HG02981 (cell line): ENCODE data around the gene JAKMIP2.

Source experiments
- ATAC-seq: cut with Tn5 transposase; IDR thresholded peaks from one replicate; pipeline ENCODE4 v1.9.1; 2021; ENCODE audit warnings: mild to moderate bottlenecking, moderate library complexity; ENCODE audit not compliant: unreplicated experiment

JAKMIP2 gene

DNA sequence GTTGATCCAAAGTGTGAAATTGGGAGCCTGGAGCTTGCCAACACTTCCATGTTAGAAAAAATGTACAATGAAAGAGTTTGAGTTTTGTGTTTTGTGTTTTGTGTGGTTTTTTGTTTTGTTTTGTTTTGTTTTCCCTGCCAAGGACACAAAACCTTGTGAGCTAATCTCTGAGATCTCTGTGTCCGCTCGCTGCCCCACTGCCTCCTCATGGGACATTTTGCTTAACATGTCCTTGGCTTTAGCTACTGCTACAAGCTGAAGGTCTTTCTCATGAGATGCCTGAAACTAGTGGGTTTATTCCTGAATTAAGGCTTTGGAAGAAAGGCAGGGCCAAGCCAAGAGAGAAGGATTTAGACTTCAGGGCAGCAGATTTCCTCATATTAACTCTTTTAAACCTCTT, 7.3 kb upstream of the JAKMIP2 start:
- ATAC-seq: no peak

DNA sequence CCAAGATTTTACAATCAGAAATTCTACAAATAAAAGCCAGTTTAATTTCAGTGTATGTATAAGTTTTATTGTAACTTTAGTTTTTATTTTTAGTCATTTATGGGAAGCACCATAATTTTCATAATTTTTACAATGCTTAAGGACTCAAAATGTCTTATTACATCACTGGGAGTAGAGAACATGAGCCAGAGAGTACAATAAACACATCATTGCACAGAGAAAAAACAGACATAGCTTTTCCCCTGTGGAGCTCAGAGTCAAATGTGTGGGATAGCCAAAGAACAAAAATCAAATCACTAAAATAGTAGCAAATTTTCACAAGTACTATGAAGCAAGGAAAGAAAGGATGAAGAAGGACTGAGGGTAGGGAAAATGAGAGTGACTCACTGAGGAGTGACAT, 5.5 kb upstream of the JAKMIP2 start:
- ATAC-seq: no peak

DNA sequence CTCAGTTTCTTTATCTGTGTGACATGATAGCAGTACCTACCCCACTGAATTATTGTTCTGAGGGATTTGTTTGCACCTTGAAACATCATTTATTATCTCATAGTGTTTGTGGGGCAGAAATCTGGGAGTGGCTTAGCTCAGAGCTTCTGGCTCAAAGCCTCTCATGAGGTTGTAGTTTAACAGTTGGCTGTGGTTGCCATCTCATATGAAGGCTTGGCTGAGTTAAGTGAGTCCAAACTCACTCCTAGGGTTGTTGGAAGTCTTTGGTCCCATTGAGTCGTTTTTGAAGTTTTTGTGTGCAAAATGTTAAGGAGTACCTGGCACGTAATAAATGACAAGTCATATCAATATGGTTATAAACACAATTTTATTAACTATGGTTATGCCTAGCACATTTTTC, 3.6 kb upstream of the JAKMIP2 start:
- ATAC-seq: no peak

DNA sequence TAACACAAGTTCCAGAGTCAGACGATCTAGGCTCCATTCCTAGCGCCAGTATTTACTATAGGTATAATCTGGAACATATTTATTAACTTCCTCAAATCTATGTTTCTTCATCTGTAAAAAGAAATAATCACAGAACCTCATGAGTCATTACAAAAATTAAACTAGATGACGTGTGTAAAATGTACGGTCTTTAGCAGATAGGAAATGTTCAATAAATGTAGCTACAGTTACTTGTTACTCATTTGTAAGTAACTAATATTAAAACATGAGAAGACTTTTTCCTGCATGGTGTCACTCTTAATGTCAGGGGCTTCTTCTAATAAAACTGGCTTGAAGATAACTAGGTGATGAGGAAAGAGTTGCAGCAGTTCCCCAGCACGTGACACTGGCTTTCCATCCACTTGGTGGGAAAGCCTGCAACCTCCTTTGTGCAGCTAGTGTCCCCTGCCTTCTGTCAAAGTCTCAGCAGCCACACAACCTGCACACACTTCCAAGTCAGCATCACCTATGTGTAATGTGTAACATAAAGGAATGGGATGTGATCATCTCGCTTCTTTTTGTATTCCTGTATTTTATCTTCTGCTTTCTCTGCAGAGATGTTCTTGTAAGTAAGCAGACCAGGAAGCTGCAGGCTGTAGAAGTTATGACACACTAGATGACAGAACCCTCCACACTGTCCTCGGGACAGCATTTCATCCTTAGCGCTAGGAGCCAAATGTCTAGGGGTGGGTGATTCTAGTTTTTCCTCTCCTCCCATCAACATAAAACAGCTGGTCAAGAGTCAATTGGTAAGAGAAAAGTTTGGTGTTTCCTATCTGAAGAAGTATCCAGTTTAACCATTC, 1.8 kb upstream of the JAKMIP2 start:
- no peak for ATAC-seq

DNA sequence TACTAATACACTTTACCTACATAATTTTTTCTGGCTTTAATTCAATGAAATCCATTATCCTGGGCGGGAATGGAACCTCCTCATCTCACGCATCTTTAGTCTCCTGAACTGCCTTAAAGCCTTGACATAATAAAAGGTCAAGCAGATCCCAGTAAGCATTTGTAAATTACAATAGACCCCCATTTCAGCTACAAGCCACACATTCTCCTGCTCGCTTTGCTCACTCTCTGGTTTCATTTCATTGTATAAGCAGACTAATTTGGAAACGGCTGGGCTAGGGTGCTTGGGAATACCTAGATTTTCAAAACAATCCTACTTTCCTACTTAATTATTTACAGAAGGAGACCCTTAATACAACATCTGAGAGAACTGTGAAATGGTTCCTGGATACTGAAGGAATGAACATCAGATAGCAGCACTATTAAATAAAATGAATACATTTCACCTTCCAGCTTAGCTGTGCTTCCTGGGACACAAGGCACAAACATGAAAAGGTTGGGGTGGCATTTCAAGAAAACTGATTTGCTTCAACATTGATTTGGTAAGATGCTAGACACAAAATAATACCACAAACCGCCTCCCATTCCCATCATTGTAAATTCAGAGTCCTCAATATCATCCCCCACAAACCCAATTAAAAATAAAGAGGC, 1.5 kb downstream of the JAKMIP2 start:
- ATAC-seq: no peak

DNA sequence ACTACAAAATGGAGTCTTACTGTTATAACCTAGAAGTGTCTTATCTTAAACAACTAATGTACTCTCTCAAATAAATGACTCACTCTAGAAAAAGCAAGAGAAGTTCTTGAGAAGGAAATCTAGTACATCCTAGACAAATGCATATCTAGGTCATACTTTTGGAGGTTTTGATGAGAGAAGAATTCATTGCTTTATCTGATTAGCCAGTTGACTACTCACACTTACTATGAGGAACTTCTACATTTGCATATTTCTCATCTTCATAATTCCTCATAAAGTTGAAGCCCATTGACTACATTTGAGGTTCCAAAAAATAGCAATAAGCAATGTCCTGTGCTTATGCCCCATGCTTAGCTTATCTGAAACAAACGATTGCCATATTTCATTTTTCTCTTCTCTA, 2.8 kb downstream of the JAKMIP2 start:
- no peak for ATAC-seq

DNA sequence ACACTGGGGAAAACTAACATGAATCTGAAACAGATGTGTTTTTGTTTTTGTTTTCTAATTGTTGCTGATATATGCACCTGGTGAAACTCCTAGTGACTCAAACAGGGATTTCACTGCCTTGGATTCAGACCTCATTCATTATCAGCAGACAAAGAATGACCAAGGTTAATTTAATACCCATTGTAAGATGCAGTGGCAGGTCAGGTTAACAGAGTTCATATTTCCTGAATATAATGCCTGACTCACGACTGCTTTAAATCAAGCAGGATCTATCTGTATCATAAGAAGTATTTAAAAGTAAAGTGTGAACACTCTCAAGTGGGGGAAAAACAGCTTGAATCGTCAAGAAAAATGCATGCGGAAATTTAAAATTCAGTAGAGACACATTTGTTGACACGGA, 5.5 kb downstream of the JAKMIP2 start:
- no peak for ATAC-seq

DNA sequence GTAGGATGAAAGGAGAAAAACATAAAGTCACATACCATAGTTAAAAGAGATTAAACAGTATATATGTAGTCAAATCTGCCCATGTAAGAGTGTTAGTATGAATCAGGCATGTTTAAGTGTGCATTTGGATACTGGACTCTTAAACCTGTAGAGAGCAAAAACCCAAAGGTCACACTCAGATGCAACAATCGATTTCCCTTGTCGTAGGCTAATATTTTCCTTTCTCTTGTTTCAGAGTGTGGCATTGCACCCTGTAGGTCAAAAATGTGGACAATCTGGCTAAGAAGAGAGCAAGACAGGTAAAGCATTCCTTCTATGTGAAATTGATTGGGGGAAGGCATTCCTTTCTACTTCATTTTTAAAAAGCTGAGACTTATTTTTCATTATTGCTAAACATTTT, 8.9 kb downstream of the JAKMIP2 start:
- ATAC-seq: no peak

DNA sequence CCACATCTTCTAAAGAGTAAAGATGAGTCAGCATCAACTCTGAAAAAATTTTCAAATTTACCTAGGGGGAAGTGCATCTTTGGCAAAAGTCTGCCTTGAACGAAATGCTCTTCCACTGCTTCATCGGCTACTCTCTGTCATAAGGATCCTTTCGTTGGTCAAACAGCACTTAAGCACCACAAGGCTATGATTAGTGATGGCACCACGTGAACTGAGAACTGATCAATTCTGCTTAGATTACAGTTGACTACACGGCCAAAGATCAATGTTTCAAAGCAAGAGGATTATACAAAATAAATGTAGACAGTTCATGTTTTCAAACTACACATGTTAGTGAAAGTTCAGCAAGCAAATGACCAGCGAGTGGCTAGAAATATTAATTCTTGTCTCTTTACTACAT, 9.4 kb downstream of the JAKMIP2 start:
- ATAC-seq: no peak

DNA sequence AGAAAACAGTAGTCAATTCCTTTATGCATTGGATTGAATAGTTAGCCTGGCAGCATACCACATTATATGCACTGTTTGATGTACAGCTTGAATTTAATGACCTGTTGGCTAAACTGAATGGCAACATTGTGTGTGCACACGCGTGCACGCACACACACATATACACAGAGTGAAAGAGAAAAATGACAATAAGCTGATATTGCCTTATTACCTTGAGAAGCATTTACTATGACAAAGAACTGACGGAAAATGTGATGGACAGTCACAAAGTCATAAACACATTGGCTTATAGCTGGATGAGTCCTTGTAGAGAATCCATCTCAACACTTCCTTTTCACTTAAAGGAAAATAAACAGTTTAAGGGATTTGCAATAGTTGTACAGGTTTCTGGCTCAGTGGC, 15.5 kb downstream of the JAKMIP2 start:
- ATAC-seq: no peak

DNA sequence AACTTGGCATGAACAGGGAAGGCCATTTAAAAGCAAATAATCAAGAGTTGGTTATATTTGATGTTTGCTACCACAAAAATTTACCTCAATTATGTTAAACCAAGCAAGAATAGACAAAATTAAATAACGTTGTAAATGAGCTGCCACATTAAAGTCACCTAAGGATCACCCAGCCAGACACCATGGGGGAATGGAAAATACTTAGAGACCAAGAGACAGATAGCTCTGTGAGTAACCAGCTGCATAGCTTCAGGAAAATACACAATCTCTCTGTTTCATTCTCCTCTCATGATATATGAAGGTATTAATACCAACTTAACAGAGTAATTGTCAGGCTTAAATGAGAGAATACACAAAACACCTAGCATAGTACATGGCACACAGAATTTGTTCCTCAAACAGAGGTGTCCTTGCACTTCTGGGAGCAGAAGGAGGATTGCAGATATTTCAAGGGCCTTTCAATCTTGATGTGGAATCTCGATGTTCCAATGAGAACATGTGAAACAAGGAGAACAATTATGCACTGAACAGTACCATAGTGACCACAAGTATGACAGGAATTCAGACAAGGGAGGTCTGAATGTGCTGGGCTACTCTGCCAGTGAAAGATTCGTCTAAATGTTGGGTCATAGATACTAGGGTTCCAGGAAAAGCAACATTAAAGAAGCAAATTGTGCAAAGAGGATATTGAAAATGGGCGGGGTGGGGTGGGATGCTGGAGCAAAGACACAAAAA, 18.6 kb downstream of the JAKMIP2 start:
- no peak for ATAC-seq

DNA sequence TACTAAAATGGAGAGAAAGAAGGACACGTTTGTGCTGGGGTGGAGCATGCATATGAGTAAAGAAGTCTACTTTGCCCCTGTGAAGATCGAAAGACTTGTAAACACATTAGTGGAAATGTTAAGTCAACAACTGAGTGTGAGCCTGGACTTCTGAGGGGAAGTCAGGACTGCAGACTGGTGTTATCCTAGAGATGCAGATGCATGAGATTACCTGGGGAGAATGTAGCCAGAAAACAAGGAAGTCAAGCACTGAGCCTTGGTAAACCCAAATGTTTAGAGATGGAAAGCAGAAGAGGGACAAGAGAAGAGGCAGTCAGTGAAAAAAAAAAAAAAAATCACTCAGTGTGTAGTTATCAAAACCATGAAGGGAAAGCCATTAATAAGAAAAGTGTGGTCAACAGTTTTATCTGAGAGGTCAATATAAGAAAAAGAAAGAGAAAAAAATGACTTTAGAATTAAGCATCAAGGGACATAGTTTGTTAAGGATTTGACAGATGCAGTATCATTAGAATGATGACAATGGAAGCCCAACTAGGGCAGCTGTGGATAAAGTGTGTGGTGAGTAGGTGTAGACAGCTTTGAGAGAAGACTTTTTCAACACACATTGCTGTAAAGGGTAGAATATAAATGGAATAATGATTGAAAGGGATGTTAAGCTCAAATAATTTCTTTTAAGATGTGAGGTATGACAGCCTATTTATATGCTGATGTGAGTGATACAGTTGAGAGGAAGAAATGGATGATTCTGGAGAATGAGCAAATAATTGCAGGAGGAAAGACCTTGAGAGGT, 22.2 kb downstream of the JAKMIP2 start:
- ATAC-seq: no peak

DNA sequence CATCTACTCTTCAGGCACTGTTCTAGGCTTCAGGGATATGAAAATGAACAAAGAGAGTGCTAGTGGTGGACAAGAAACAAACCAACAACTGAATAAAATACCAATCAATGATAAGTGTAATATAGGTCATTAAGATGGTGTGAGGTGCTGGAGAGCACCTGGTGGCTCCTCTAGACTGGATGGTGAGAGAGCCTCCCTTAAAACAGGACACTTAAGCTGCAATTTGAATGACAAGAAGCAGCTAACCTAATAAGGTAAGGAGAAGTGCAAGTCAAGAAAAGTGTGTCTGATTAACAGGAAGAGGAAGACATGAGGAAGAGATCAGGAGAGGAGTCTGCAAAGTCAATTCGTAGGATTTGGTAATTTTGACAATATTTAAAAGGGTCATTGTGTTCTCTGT, 23.1 kb downstream of the JAKMIP2 start:
- no peak for ATAC-seq

DNA sequence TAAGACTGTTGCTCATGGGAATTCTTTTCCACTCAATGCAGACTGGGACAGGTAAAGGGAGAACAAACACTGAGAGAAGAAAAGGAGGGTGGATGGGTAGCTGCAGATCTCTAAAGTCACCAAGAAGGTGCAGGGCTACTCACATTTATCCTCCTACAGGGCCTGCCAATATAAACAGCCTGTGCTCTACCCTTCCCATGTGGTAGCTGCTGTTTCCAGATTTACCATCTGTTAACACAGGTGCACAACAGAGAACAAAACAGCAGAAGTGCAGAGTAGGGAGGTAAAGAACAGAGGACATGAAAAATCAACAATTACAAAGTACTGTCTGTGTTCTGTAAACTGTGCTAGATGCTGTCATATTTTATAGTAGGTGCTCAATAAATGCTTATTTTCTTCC, 26.0 kb downstream of the JAKMIP2 start:
- ATAC-seq: no peak

DNA sequence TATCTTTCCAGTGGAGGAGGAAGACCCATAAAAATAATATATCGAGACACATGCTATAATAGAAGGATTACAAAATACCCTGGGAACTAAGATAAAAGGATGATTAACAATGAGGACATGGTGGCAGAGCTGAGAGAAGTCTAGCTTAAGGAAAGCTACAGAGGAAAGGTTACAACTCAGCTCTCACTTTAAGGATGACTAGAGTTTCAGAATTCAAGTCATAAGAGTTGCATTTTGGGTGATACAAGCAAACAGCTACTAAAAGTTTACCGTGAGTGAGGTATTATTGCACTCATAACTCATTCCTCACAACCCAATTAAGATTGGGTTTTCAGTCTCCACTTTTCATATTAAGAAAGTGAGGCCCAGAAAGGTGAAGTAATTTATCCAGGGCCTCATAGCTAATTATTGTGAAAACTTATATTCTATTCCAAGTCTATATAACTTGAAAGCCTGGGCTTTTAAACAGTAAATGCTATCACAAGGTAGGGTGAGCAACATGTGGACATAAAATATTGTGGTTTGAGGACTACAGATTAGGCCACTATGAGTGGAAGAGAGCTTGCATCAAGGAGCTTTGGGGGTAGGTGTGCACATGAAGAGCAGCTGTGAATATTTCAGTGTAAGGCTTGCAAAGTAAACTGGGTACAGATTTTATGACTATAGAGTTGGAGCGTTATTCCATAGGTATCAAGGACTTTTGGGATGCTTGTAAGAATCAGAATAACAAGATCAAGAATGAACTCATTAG, 28.0 kb downstream of the JAKMIP2 start:
- ATAC-seq: no peak

DNA sequence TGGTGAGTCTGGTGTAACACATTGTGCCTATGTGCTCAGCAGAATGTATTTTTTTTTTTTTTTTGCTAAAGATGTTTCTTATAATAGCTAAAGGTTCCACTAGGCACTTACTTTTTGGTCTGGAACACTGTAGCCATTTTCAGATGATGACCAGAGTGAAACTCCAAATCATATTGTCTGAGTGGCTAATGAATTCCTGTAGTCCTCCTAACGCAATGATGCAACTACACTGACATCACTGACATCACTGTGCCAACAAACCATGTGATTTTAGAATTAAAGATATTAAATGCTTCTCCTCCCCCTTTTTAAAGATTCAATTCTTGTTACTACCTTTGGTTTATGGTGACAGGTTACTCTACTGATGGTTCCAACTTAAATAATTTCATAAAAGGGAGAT, 28.8 kb downstream of the JAKMIP2 start:
- ATAC-seq: no peak

DNA sequence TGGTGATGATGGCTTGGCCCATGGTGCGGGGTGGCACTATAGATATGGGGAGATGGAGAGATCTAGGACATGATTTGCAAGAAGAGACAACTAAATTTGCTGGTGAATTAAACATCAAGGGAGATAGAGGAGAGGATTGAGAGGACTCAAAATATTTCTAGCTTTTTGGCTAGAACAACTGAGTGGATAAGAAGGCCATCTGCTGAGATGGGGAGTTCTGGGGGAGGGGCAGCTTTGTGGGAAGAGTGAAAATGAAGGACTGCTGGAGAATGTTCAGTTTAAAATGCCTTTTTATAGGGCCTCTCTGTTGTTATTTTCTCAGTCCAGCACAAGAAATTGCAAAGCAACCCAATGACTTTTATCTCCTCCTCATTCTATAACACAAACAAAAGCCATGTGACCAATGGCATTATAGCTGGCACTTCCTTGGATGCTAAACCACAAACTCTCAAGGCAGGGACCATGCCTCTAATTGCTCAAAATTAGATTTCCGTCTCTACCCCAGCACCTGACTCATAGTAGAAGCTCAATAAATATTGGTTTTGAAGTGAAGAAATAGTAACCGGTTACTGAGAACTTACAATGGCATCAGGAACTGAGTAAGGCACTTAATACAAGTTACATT, 29.8 kb downstream of the JAKMIP2 start:
- ATAC-seq: no peak

DNA sequence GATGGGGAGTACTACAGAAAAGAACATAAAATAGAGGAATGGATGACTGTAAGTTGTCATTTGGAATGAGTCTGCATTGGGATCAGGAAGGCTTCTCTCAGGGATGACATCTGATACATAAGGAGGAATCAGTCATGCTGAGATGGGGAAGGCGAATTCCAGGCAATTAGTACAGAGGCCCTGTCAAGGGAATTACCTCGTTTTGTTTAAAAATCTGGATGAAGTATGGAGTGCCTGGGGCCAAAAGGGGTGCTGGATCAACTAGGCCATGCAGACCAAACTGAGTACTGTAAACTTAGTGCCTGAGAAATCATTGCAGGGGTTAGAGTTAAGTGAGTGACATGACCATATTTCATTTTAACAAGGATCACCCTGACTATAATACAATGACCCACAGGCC, 30.5 kb downstream of the JAKMIP2 start:
- no peak for ATAC-seq

DNA sequence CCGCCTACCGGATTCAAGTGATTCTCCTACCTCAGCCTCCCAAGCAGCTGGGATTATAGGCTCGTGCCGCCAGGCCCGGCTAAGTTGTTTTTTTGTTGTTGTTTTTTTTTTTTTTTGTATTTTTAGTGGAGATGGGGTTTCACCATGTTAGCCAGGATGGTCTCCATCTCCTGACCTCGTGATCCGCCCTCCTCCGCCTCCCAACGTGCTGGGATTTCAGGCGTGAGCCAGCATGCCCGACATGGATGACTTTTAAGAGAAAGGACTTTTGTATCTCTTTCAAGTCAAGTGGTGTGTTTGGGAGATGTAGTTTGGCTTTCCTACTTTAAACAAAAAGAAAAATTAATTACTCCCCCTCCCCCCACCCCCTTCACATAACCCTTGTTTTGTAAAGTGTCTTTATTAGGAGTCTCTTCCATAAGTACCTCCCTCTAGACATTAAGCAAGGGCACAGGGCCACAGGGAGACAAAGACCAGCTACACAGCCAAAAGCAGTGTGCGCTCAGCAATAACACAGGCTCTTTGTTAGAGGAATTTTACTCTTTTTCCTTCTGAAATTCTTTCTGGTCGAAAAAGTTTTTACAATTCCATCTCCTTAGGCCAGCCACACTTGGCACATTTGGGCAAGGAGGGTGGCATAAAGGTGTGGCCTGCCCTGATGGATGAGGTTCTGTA, 31.2 kb downstream of the JAKMIP2 start:
- no peak for ATAC-seq
